ENCODE measurements around the gene A2M.

- TF ChIP-seq CTCF (IDR thresholded peaks at IDR 0.05; ENCODE audit: control extremely low read depth in 1 of 3, insufficient read depth in 1 of 3, low read depth in 1 of 3, low read length in 3 of 3) (no peak), RXRA (IDR thresholded peaks at IDR 0.05; ENCODE audit: insufficient read depth, low read depth, low read length) (no peak), CEBPB (IDR thresholded peaks at IDR 0.05; ENCODE audit: low read depth, low read length) (no peak), SIN3A (conservative IDR thresholded peaks at IDR 0.05 in 1 of 2, IDR thresholded peaks at IDR 0.05 in 1 of 2; ENCODE audit: low read depth in 1 of 2, low read length in 2 of 2) (no peak), CHD2 (IDR thresholded peaks at IDR 0.05; ENCODE audit: low read length) (no peak), SAP30 (IDR thresholded peaks at IDR 0.05; ENCODE audit: insufficient read depth, insufficient replicate concordance, low read length) (no peak), TAF1 (IDR thresholded peaks at IDR 0.05; ENCODE audit: low read depth, low read length) (no peak), POU5F1 (IDR thresholded peaks at IDR 0.05; ENCODE audit: low read depth, low read length) (no peak), POLR2A (IDR thresholded peaks at IDR 0.05; ENCODE audit: control extremely low read depth in 1 of 2, low read depth in 2 of 2, low read length in 2 of 2) (no peak), TCF12 (IDR thresholded peaks at IDR 0.05; ENCODE audit: low read depth, low read length) (no peak), RAD21 (IDR thresholded peaks at IDR 0.05 in 1 of 2, conservative IDR thresholded peaks at IDR 0.05 in 1 of 2; ENCODE audit: low read depth in 2 of 2, low read length in 2 of 2) (no peak), CHD1 (IDR thresholded peaks at IDR 0.05; ENCODE audit: low read depth, low read length) (no peak), EP300 (IDR thresholded peaks at IDR 0.05; ENCODE audit: borderline replicate concordance in 1 of 2, low read depth in 2 of 2, low read length in 2 of 2) (no peak), ATF3 (IDR thresholded peaks at IDR 0.05; ENCODE audit: insufficient read depth, low read depth, low read length) (no peak)
Observed at GRCh38 chr12:9081667-9082427, 33.9 kb downstream of the A2M start.

All from H1 (cell line).